GM19035 (cell line): ENCODE results near the gene DLGAP4.

Source experiments
- ATAC-seq: cut with Tn5 transposase; IDR thresholded peaks from one replicate; pipeline ENCODE4 v1.9.1; 2021; ENCODE audit not compliant: unreplicated experiment

The DLGAP4 gene

GRCh38 chr20:36320261-36320897 is 14.2 kb downstream of the DLGAP4 start:
- no peak for ATAC-seq

- ATAC-seq = no peak
These were observed 15.0 kb downstream of the DLGAP4 start for GRCh38 chr20:36320898-36321695.

GRCh38 chr20:36322131-36322530 is 16.0 kb downstream of the DLGAP4 start:
- no peak for ATAC-seq

GRCh38 chr20:36330091-36330490 is 24.0 kb downstream of the DLGAP4 start:
- ATAC-seq = no peak

DNA sequence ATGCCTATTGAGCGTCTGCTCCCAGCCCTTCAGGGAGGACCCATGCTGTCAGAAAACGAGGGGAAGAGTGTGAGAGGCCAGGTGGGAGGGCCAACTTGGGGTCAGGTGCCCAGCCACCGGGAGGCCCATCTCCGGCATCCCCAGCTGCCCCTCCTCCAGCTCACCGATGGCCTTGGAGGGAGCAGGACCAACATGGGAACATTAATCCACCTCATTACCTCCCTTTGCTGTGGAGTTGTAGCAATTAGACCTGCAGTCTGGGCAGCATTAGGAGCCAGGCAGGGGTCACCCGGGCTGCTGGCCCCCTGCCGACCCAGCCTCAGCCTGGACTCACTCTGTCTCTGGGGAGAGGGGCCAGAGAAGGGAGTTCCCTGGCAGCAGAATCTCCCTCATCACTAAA is 25.1 kb downstream of the DLGAP4 start:
- no peak for ATAC-seq

- no peak for ATAC-seq
These were observed 27.7 kb downstream of the DLGAP4 start for GRCh38 chr20:36333841-36334240.

DNA sequence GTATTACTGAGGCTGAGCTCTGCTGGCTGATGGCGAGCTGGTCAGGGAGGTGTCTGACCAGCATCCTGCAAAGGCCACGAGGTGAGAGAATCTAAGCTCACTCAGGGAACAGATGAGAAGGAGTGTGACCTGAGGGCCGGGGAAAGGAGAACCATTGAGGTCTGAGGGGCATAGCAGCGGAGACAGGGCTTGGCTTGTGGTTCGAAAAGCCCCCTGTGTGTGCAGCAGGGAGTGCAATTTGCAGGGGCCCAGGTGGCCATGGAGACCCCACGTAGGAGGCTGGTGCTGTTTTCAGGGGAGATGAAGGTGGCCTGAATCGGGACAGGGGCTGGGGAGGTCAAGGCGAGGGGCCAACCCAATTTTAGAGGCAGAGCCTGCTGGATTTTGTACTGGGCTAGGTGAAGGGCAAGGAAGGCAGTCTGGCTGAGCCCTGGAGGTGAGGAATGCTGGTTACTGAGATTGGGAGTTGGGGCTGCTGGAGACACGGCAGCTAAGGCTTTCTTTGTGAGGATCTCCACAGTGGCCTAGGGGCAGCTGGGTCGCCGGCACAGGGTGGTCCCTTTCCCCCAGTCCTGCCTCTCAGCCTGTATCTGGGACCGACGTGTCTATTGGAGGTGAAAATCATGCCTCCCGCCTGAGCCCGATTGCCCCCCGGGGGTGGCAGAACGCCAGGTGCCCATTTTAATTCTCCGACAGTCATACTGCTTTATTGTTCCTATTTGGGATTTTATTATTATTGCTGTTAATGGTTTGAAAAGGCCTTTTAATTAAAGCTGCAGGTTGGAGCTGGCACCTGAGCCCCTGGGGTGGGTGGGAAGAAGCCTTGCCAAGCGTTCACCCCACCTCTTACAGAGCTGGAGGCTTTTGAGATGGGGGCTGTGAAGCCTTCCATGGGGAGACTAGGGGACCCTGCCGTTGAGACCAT is 28.4 kb downstream of the DLGAP4 start:
- ATAC-seq = no peak

DNA sequence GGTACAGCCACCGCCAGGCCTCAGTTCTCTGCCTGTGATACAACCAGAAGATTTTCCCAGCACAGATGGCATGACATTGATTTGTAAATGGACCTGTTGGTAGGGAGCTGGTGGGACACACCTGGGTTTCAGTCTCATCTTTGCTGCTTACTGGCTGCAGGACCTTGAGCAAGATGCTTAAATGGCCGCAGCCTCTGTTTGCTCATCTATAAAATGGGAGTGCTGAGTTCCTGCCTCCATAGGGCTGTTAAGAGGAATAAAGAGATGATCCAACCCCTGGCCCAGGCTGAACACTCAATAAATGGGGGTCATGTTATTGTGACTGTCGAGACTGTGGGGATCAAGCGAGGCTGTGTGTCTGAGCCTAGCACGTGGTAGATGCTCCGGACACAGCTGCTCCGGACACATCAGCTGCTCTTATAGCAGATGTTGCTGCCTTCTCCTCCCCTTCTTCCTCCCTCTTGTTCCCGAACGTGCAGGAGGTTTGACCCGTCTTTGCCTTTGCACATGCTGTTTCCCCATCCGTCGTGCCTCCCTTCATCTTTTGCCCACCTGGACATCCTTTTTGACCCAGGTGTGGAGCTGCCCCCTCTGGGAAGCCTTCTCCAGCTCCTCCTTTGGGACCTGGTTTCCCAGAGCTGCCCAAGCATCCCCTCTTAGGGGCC is 29.2 kb downstream of the DLGAP4 start:
- no peak for ATAC-seq

GRCh38 chr20:36336204-36336603 is 30.1 kb downstream of the DLGAP4 start:
- ATAC-seq = no peak

DNA sequence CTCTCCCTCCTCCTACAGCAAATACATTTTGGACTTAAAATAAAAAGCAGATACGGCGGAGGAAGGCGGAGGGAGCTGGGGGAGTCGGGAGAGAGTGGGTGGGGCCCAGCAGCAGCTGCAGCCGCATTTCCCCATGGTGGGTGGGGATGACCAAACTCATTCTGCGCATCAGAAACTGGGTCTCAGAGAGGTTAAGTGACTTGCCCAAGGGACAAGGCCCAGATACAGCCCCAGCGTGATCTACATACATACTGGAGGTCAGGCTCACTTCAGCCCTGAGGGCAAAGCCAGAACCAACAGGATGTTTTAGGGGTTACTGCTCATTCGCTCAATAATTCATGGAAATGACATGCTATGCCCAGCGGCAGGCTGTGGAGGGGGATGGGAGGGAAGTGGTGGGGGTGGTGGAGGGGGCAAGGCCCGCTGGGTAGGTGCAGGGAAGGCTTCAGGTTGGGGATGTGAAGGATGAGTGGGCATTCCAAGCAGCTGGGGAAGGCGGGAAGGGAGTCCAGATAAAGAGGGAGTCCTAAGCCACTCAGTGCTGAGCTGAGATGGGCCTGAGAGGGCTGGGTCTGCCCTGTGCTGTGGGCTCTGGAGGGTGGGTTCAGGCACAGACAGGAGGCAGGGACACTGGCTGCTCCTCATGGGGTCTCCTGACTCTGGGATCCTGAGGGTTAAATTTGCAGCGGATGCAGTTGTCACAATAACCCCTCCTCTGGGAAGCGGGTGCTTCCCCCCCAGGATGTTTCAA is 31.0 kb downstream of the DLGAP4 start:
- ATAC-seq = no peak

DNA sequence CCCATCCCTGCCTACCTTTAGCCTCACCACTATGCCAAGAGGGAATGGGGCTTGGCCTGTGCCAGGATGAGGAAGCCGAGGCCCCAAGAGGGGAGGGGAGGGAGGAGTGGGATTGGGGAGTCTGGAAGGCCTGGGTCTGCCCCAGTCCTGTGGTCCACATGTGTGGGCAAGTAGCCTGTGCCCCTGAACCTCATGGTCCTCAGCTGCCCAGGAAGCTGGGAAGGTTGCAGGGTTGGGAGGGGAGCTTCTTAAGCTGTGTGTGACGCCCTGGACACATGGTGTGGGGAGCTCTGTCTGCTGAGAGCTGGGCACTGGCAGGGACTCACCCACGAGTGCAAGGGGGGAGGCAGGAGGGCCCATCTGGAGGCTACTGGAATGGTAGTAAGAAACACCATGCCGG is 31.7 kb downstream of the DLGAP4 start:
- ATAC-seq = no peak

GRCh38 chr20:36339646-36340592 is 33.8 kb downstream of the DLGAP4 start:
- ATAC-seq = no peak

DNA sequence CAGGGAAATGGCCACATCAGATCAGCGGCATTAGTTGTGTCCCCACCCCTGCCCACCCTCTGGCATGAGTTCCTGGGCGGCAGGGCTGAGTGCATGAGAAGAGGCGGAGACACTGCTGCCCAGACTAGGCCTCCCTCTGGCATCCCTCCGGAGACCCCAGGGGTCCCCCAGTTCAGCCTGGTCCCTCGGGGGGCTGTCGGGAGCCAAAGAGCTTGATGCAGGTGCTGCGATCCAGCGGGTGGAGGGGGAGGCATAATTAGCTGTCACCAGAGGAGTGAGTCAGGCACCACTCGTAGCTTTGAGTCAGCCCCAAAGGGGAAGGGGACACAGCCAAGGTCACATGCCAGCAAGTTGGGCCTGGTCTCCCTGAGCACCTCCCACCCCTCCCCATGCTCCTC is 34.5 kb downstream of the DLGAP4 start:
- ATAC-seq = no peak

DNA sequence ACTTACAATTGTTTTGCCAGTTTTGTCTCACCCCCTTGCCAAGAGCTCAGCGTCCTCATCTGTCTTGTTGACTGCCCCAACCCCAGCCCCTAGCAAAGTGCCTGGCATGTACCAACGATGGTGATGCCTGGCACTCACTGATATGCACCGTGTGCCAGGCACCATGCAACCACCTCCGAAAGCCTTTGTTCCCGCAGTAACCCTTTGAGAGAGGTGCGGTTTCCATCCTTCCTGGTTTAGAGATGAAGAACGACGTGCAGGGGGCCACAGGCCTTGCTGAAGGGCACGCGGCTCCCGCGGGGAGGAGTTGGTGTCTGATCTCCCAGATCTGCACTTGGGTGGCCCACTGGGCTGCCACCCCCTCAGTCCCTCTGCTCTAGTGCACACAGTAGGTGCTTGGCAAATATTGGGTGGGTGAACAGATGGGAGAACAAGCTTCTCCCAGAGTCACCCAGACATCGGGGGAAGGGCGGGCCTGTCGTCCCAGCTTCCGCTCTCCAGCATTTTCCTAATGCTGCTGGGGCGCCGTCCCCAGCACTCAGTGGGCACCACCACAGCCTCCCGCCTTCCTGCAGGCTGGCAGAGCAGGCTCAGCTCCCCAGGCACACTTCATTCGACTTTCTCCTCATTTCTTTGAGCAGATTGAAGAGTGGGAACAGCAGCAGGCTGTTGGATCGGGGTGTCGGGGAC is 35.3 kb downstream of the DLGAP4 start:
- no peak for ATAC-seq

- no peak for ATAC-seq
These were observed 36.4 kb downstream of the DLGAP4 start for GRCh38 chr20:36342331-36343120.

DNA sequence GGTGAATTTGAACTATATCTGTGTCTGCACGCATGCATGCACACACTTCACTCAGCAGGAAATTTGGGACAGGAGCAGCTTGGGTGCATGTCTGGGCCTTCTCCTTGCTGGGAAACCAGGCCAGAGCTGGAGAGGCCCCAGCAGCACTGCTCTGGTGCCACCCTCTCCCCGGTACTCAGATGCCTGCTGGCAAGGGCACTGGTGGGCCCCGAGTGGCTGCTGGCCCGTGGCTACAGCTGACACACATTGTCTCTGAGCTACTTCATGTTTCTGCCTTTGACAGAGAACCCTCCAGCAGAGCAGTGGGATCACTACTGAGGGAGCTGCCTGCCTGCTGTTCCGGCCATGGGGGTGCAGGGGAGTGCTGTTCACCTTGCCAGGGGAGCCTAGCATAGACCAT is 37.5 kb downstream of the DLGAP4 start:
- no peak for ATAC-seq

GRCh38 chr20:36344517-36345132 is 38.5 kb downstream of the DLGAP4 start:
- no peak for ATAC-seq
